Fibroblast of gingiva (primary cell): ENCODE results near the gene TENM4.

Experiments
- DNase-seq: peaks from one replicate; pipeline ENCODE4 v3.0.0-alpha.2; 2011; ENCODE audit warnings: low read depth

Gene TENM4

DNA sequence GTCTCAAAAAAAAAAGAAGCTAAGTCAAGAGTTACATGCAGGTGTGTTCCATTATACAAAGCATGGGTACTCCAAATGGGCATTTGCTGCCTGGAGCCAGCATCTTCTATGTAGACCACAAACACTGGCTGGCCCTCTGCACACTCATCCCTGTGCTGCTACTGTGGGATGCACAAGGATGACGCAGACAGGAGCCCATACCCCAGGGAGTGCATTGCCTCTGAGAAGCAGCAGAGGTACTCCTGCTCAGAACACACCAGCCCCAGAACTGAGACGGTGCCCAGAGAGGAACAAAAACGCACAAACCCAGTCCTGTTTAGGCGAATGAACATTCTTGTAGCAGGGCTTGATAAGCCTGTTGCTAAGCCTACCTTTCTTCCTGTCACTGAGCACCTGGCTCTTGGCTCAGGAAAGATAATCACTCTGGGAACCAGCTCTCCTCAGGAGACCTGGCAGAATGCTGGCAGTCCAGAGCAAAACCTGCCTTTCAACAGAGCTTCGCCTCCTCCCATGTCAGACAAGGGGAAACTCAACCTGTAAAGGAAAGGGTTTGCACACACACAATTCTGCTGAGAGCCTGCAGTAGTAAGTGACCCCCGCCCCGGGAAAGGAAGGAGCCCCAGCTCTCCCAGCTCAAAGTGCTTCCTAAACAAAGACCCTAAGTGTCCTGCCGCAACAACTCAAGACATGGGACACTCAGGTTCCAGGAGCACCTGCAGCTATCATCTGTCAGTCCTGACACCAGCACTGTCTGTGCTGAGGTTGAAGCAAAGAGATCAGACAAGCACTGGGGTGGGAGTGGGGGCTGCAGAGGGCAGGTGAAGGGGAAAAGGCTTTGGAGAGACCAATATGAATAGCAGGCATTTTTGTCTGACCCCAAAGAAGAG, 145.7 kb downstream of the TENM4 start:
- DNase-seq = no peak

DNA sequence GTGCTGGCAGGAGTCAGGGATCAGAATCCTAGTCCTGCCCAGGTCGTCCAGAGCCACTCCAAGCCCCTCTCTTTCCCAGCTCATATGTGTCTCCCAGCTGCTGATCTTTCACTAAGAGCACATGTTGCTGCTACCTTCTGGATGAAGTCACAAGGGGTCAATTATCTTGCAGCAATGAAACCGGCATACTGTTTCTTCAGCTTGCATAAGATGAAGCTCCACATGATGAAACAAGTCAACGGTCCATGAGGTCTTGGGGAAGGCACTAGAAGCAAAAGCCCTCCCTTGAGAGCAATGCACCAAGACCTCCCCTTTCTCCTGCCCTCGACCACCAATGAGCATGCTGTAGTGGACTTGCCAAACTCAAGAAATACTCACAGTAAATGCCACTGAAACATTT, 148.9 kb downstream of the TENM4 start:
- no peak for DNase-seq

DNA sequence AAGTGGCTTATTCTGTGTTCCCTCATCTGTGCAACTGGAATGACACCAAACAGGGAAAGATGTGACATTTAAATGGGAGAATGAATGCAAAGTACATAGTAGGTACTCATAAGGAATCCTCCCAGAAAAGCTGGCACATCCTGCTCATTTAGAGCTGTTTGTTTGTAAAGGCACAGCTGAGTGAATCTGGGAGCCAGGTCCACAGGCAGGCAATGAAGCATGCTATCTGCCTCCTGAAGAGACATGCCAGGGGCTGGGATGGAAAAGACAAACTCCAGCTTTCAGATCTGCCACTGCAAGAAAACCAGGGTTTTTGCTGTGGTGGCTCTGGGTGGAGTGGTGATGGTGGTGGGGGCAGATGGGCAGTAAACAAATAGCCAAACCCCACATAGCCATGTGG, 150.1 kb downstream of the TENM4 start:
- DNase-seq = no peak

DNA sequence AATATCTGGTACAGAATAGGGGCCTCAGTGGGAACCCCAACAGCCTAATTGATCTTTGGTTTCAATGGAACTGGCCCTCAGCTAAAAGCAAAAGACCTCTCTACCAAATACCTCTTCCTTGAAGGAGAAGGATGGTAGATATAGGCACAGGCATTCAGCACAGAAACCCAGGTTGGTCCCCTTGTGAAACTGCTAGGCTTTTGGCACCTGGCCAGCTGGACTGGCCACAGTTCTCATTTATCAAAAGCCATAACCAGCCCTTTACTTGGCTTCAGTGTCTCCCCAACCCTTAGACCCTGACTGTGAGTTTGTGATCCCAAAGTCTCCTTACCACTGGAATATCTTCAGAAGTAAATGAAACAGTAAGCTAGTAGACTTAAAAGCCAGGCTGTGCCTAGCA, 152.9 kb downstream of the TENM4 start:
- DNase-seq = no peak

DNA sequence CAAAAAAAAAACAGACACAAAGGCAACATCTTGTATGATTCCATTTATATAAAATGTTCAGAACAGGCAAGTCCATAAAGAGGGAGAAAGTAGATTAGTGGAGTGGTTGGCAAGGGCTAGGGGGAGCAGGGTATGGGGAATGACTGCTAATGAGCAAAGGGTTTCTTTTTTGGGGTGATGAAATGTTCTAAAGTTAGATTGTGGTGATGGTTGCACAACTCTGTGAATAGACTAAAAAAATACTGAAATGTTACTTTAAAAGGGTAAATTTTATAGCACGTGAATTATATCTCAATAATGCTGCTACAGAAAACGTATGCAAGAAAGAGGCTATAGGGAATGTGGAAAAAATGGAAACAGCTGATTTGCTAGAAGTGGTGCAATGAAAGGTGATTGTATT, 155.1 kb downstream of the TENM4 start:
- DNase-seq = peak; percentile 16

DNA sequence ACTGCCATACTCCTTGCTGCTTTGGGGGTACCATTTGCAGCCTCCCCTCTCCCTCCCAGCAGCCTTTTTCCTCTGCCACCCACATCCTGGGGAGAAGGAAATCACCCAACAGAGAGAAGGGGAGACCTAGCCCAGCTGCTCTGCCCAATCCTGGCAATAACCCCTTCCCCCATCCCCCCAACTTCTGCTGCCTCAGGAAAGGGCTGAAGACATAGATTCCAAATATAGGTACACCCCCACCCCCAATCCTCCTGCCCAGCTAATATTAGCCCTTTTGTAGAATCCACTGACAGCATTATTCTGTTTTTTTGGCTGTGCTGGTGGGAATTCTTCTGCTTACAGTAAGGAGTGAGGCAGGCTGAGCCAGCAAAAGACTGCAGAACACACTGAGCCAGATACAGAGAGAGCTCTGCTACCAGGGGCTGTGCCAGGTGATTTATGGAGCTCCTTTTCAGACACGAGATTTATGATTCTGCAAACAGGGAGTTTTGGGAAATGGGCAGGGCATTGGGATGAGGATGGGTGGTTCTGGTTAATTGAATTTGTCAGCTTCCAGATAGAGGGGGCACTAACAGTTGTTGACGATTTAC, 164.0 kb downstream of the TENM4 start:
- no peak for DNase-seq

DNA sequence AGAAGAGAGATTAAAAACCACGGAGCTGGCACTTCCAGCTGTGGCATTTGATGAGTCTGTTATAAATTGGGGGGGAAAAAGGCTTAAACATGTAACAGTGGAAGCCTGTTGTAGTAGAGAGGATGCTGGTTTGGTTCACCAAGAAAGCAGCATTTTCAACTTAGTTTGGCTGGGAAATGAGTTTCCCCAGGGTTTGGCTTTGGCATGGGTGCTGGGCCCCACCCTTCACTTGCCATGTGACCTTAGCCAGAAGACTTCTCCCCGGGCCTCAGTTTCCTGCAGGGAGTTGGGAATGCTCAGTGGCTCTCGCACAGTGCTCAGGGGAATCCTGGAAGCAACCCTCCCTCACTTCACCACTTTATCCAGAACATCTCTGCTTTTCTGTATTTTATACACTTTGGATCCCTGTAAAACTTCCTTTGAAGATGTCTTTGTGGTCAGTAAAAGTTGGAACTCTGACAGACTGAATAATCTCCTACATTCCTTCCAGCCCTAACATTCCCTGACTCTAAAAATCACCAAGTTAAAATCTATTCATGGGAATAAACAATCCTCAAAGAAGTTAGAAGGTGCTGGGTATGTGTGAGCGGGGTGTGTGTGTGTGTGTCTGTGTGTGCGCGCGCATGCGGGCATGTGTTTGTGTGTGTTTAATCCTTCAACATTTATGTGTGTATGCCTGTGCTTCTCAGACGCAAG, 166.0 kb downstream of the TENM4 start:
- DNase-seq = no peak

DNA sequence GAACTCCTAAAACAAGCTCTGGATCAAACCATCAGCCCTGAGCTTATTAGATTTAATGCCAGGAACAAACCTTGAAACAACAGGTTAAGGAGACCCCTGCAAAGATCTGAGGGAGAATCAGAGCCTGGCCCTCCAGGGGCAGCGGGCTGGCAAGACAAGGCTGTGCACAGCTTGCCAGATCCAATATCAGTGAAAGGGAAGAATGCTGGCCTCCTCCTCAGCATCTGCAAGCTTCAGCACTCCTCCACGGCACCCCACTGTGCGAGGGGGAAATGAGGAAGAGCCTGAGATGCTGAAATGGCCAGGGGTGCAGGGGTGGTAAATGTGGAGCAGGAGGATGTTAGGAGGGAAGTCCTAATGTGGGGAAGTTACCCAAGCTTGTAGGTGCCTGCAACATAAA, 167.0 kb downstream of the TENM4 start:
- no peak for DNase-seq

DNA sequence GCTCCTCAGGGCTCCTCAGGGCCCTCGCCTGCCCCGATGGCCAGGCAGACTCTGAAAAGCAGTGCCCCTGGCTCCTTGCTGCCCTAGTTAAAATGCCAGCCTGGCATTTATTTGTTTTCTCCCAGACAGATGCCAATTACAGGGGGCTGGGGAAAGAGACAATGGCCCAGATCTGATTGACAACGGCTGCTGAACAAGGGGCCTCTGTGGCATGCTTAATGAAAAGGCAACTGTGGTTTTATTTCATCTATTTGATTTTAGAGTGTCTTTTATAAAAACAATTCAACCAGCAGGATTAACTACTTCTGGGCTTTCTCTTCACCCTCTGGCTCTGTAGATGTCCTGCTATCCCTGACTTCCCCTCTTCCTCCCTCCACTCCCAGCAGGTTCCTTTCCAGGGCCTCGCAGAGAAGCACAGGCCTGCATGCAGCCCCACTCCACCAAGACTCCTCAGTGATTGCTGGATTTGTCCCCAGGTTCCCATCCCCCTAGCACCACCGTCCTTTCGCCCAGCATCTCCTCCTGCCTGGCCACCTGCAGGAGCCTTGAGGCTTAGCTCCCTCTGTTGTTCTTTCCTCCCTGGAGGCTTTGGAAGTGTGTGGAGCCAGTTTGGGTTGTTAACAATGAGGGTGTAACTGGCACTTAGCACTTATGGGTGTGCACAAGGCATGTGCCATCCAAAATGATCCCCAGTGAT, 171.1 kb downstream of the TENM4 start:
- DNase-seq = no peak

DNA sequence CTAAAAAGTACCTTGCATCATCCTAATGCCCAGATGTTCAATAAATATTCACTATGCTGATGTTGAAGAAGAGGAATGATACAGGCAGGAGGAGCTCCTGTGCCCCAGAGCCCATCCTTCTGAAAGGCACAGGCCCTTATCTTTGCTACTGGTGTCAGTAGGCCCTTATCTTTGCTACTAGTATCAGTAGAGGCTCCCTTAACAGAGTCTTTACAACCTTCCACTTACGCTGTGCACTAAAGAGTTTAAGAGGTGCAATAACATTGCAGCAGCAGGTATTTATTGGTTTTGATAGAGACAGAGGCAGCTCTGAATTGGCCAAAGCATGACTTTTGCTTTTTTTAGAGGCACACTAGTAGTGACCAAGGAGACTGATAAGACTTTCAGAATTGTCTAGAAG, 174.4 kb downstream of the TENM4 start:
- DNase-seq = no peak

DNA sequence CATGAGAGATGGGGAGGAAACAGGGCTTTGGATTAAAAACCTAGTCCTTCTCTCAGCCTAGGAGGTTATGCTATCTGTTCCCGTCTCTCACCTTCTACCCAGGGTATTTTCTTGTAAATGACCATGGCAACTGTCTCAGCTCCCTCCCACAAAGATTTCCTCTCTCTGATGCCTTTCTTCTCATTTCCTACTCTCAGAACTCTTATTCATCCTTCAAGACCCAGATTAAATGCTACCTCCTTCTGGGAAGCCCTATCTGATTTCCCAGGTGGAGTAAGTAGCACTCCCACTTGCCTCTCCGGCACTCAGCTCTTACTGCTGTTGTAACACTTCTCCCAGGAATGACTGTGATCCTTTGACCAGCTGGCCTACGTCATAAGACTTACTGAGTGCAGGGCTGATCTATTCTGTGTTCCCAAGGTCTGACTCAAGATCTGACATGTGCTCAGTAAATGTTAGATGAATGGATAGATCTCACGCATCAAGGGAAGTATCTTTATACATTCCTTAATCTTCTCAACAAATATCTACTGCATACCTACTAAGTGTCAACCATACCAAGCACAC, 175.0 kb downstream of the TENM4 start:
- DNase-seq = no peak

DNA sequence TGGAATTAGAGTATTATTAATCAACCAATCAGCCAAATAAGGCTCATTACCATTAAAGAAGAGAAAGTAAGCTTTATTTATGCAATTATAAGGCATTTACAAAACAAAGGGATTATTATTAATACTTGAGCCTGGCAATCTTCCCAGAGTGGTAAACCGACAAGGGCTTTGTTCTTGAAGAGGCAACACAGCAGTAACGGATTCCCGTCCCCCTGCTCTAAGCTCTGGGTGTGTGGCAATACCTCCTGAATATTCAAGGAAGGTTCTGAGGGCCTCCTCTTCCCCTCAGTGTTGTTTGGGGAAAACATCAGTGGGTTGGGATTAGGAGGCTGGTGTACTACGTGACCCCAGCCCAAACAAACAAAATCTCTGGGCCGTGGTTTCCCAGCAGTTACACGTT, 176.5 kb downstream of the TENM4 start:
- DNase-seq = no peak

DNA sequence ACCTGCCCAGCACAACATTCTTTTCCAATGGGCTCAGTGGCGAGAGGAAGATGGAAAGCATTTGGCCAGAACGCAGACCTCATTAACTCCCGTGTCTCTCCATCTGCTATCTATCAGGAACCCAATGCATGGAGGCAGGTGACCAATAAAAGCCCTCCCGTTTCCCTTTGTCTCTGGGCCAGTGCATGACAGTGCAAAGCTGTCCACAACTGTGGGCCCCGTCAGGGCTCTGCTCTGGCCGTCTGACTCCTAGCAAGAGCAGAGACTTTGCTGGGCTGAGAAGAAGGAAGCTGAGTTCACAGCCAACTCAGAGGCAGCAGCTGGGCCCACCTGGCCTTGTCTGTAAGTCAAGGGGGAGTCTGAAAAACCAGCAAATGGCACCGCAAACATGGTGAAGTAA, 177.8 kb downstream of the TENM4 start:
- DNase-seq = no peak

DNA sequence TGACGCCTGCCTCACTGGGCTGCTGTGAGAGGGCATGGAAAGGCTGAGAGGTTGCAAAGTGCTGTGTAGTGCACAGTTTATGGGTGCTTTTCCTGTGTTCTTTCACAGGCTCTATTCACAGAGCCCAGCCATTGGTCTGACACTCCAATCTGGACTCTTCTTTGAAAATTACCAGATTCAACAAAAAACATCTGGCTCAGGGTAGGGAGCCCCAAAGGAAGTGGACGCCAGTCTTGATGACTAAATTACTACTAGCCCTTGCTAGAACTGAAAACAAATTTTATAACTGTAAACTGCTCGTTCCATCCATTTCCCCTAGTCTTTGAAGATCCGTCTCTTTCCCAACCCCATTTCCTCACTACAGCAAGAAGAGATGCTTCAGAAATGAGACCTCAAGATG, 178.6 kb downstream of the TENM4 start:
- peak; percentile 23 for DNase-seq

DNA sequence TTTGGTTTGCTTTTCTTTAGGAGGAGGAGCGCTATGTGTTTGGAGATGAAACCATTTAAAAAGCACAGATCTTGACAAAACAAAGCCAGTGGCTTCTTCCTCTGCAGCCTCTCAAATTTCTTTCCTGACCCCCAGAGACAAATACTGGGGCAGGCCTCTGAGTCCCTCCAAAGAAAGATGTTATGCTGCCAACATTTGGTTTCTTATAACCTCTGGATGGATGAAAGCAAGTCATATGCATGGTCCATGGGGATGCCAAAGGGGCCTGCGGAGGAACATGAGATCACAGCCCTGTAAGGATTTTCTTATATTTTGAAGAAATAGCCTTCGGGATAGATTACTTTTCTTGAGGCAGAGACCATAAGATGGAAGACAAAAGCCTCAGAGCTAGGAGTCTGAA, 179.1 kb downstream of the TENM4 start:
- DNase-seq = no peak

DNA sequence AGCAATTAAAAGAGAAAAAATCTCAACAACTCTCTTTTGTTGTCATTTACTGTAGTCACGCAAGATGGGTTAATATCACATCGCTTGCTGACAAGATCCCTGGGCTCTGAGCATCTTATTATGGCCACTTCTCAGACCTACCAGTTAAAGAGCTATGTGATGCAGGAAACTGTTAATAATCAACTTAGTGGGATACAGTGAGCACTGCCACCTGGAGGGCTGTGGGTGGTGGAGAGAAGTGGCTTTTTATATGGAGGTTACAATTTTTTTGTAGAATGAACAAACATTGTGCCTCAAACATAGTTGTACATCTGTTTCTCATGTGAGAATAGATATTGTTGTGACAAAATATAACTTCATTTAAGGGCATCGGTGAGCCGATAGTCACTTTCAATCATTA, 181.0 kb downstream of the TENM4 start:
- no peak for DNase-seq

DNA sequence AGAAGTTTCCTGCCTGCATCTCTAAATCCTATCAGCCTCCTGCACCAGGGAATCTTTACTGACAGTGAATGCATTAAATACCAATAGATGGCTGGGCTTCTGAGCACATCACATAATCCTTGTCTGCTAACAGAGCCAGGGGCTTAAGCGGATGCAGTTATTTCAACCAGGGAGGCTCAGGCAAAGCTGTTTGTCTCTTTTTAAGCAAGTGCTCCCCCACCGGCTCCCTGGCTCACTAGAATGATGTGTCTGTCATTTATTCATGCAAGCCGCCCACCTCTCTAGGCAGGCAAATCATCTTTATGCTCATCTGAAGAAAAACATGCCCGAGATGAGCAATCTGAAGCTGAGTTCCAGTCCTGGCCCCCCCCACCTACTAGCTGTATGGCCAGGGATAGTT, 182.3 kb downstream of the TENM4 start:
- no peak for DNase-seq

DNA sequence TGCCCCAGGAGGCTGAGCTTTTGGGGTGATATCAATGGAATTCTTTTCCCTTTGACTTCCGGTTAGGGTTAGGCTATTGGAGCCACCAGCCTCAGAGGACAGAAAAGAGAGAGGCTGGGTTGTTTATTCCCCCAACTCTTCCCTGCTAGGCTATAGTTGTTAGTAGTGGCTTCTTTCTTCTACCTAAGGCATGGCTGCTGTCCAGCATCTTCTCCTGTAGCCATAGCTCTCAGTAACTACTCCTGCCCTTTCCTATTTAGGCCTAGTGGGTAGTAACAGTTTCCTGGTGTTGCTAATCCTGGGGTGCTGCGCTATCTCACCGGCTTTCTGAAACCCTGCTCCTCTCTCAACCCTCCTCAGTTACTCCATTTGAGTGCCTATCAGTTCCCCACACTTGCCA, 184.9 kb downstream of the TENM4 start:
- DNase-seq = no peak

DNA sequence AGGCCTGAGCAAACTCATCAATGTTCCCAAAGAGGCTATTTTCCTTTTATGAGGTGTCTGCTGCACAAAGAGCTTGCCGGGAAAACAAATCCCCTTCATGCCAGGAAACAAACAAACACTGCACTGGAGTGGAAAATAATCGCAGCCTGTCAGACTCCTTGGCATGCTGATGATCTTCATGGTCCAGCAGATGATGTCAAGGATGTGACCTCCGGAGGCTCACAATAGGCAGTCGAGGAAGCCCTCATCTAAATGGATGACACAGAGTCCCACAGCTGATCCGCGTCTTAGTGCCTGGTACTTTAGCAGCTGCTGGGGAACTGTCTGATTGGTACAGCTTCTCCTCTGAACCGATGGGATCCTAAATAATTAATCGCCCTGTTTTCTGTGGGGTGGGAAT, 187.6 kb downstream of the TENM4 start:
- DNase-seq = no peak

DNA sequence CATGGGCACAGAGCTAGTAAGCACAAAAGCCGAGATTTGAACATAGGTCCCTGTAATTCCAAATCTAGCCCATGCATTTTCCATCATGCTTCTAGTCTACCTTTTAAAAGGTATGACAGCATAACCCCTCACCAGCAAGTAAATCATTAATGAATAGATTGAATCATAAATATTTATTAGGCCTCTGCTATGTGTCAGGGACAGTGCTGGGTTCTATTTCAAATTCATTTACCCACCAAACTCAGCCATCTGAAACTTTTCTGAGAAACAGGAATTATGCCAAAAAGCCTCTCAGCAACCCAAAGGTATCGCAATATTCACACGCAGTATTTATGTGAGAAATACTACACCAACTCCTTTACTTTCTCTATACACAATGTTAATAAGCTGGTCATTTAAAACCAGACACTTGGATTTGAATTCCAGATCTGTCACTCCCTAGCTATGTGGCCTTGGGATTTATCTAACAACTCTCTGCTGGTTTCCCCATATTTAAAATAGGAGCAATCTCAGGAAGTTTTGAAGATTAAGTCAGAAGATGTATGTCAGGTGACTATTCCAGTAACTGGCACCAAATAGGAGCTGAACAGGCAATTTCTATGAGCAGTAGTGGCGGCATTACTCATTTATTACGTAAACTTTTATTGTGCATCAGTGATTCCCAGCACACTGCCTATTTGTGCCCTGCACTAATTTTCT, 191.4 kb downstream of the TENM4 start:
- no peak for DNase-seq

DNA sequence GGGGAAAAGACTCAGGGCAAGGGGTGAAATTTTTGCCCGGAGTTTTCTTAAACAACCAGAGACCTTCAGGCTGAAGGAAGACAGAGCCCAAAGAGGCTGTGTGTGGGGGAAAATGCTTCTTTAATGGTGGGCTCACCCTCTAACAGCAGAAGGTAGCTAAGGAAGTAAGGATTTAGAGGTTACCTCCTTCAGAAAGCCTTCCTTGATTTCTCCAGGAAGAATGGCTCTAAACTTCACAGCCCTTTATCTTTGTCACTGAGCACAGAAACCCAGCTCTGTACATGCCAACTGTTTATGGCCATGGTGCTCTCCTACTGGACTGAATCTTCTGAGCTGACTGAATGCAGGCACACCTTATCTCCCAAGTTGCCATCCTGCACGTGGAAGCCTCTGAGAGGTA, 196.0 kb downstream of the TENM4 start:
- no peak for DNase-seq
